ENCODE results near the gene SEMA7A.
"Not testable (repeated sequence)": the region's sequence is repeated elsewhere in the genome, so short reads cannot be mapped to it uniquely, and the experiment has no call there.

The SEMA7A gene

DNA sequence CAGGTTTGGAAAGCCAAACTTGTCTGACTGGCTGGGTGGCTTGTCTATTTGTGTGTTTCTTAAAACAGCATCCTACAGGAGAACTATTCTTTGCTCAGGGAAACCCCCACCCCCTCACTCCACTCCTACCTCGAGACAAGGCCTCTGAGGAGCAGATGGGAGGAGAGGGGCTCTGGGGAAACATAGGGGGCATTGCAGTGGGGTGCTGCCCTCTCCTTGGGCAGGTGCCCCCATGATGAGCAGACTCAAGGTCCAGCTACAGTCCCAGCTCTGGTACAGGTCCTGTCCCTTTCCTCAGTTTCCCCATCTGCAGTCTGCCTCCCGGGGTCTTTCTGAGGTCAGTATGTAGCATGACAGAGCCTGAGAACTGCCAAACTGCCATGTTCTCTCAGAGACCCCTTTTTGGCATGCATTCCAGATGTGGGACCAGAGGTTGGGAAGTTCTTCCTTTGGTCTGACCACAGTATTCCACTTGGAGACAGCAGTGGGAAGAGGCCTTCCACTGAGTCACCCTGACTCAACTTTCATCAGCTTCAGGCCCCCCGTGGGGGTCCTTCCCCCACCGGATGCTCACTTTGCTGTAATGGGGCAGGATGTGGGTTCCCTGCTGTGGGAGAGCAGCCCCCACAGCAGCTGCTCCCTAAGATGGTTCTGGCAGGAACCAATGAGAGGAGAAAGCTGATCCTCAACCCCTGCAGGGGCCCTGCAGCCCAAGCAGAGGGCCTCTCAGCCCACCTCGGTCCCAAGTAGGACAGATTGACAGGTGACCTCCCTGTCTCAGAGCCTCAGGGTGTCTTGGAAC is 34.0 kb downstream of the SEMA7A start:
- no peak for DNase-seq (ENCODE audit: low read depth)

DNA sequence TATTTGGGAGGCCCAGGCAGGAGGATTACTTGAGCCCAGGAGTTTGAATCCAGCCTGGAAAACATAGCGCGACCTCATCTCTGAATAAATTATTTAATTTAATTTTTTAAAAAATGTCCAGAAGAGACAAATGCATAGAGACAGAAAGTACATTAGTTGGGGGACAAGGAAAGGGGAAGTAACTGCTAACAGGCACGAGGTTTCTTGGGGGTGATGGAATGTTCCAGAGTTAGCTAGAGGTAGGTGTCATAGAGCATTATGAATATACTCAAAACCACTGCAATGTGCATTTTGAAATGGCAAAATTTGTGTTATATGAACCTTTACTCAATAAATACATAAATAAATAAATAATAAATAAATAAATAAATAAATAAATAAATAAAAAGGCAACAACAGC is 34.7 kb downstream of the SEMA7A start:
- no peak for DNase-seq (ENCODE audit: low read depth)

DNA sequence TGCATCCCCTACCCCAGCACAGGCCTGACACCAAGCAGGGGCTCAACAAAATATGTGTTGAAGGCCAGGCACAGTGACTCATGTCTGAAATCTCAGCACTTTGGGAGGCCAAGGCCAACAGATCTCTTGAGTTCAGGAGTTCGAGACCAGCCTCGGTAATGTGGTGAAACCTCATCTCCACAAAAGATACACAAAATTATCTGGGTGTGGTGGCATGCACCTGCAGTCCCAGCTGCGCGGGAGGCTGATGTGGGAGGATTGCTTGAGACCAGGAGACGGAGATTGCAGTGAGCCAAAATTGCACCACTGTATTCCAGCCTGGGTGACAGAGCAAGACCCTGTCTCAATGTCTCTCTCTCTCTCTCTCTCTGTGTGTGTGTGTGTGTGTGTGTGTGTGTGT is 35.6 kb downstream of the SEMA7A start:
- no peak for DNase-seq (ENCODE audit: low read depth)

DNA sequence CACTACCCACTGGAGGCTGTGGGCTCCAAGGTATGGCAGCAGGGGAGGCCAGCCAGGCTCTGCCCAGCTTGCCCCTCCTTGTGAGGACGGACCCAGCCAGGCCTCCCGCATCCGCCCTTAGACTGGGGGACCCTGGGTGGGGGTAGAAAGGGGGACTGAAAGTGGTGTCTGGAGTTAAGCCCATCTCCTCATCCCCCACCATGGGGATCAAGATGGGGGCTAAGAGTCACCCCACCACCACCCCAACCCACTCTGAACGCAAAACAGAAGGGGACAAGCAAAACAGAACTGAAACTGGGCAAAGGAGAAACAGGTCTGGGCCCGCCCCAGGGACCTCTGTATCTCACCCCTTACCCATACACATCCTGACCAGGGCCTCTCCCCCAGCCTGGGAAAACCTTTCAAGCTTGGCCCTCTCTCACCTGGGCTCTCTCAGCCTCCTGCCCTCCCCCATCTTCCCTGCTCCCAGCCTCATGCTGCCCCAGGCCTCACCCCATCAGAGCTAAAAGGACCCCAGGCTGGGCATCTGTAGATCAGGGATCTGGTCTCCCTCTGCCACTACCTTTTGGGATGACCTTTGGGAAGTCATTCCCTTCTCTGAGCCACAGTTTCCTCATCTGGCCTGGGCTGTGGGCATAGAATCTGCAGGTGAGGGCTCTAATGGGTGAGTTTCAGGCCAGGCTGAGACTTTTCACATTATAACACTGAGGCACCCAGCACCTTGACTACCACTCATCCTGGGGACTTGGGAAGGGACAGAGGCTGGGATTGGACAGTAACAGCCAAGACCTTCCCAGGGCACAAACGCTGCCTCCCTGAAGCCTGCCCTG is 36.3 kb downstream of the SEMA7A start:
- DNase-seq (ENCODE audit: low read depth), result no peak

DNA sequence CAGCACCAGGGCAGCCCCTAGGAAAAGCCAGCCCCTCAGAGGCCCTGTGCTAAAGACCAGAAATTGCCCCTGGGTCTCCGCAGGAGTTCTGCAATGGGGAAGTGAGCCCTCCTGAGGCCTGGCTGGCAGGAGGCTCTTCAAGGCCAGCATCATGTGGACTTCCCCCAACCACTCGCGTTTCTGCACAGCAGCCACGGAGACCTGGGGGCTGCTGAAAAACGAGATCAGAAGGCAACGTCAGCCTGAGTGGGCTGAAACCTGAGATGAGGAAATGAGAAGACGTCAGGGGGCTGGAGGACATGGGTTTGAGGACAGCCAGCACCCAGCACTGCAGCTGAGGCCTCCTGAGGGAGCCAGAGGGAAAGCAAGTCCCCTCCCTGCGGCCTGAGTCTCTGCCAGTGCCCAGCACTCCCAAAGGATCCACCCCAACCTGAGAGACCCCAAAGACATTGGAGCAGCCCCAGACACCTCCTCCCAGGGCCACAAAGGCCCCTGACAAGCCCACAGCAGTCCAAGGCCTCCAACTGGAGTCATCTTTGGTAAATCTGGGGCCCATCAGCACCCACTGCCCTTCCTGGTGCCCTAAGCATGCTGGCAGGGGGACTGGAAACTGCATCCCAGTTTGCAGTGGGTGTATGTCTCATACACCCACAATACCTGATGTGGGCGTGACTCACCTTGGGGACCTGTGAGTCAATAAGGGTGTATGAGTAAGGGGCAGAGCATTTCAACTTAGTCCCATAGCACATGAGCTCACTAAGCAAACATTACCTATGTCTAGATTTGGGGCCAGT is 37.1 kb downstream of the SEMA7A start:
- peak; percentile 93 for DNase-seq (ENCODE audit: low read depth)

DNA sequence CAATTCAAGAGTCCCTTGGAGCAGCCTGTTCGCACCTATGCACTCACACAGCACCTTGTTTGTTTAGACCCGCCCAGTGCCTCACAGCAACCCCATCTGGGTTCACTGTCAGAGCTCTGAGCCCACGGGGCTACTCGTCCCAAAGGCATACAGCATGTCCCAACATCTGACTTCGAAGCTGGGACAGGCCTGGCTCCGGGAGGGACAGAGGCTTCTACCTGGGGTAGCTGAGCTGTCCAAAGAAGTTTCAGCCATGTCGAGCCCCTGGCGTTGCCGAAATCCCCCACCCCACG is 37.7 kb downstream of the SEMA7A start:
- DNase-seq (ENCODE audit: low read depth), result no peak

DNA sequence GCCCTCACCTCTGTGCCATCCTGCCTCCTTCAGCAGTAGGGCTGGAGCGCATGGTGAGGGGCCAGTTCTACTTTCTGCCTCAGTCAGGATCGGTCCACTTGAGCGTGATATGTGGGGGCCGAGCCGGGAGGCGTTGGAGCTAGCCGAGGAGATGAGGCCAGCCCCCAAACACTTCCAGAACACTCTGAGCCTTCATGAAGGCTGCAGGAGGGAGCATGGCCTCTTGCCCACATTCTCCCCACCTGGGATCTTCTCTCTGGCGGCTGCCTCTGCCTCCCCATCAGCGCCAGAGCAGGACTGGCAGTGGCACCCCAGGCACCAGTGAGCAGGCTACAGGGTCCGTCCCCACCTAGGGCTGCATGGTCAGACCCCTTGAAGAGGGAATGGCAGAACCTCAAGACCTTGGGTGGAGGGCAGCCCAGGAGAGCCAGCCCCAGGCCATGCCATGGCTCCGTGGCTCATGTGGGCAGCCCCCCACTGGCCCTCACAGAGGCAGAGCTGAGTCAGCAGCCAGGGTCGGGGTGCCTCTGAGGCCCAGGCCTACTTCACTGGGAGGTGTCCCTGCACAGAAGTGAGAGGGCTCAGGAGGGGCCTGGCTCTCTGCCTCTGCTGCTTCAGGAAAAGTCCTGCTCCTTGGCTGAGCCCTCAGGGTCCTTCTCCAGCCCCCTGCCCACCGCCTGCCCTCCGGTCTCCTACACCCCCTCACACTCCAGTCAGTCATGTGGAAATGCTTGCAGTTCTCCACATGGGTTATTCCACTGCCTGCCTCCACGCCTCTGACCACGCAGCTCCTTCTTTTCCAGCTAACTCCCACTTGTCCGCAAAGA is 38.2 kb downstream of the SEMA7A start:
- DNase-seq (ENCODE audit: low read depth), result no peak

DNA sequence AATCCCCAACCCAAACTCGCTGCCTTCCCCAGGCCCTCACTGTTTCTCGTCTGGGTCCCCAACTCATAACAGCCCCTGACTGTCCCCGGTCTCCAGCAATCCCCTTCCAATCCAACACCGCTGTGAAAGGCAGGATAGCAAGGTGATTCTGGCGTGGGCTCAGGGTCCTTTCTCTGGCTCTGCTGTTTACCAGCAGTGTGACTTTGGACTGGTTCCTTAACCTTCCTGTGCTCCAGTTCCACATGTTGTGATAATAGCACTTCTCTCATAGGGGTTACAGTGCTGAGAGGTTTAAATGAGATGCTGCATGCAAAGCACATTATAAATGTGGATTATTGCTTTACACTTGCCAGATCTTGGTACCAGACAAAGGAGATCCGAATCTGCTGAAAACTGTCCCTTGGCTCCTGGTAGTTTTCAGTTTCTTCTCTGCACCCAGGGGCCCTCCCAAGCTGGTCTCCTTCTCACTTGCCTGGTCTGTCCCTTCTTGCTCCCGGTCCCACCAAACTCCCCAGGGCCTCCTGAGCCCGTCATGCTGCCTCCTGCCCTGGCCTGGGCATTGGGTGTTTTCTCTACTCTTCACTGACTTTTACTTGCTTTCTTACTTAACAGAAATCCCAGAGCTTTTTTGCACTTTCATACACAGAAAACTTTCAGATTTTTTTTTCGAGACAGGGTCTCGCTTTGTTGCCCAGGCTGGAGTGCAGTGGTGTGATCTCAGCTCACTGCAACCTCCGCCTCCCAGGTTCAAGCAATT is 39.5 kb downstream of the SEMA7A start:
- DNase-seq (ENCODE audit: low read depth), result no peak

DNA sequence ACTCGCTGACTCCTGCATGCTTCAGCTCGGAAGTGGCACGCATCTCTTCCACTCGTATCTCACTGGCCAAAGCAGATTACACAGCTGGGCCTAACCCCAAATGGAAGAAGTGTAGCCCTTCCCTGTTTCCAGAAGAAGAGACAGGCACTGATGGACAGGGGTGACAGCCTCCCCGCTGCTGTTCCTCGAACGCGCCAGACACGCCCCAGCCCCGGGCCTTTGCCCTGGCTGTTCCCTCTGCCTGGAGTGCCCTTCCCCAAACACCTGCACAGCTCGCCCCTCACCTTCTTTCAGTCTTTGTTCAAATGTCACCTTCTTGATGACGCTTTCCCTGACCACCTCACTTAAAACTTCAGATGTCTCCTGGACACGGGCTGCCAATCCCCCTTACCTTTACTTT is 40.3 kb downstream of the SEMA7A start:
- DNase-seq (ENCODE audit: low read depth), result no peak

DNA sequence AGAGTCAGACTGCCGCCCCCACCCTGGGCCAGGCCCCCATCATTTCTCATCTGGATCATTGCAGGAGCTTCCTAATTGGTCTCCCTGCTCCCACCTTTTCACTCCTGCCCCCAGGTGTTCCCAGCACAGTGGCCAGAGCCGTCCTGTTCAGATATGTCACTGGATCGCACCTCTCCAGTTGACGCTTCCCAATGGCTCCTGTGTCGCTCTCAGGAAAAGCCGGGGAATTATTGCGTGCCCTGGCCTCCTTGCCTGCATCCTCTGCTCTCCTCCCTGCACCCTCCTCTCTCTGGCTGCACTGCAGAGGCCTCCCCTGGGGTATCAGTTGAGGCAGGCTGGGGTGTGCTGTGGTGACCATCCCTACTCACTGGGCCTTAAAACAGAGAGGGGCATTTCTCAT is 40.9 kb downstream of the SEMA7A start:
- no peak for DNase-seq (ENCODE audit: low read depth)

DNA sequence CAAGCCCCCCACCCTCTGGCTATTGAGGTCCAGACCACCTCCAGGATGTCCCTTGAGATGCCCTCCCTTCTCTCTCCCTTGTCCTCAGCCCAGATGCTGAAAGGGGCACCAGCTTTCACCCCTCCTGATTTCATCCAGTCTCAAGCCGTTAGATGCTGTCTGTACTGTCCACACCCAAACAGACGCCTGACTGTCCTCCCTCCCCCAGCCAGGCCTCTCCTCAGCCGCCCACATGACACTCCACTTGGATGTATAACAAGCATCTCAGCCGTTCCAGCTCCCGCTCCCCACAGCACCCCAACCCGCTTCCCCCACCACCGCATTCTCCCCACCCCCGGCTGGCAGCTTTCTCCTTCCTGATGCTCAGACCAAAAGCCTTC is 41.3 kb downstream of the SEMA7A start:
- DNase-seq (ENCODE audit: low read depth), result no peak

DNA sequence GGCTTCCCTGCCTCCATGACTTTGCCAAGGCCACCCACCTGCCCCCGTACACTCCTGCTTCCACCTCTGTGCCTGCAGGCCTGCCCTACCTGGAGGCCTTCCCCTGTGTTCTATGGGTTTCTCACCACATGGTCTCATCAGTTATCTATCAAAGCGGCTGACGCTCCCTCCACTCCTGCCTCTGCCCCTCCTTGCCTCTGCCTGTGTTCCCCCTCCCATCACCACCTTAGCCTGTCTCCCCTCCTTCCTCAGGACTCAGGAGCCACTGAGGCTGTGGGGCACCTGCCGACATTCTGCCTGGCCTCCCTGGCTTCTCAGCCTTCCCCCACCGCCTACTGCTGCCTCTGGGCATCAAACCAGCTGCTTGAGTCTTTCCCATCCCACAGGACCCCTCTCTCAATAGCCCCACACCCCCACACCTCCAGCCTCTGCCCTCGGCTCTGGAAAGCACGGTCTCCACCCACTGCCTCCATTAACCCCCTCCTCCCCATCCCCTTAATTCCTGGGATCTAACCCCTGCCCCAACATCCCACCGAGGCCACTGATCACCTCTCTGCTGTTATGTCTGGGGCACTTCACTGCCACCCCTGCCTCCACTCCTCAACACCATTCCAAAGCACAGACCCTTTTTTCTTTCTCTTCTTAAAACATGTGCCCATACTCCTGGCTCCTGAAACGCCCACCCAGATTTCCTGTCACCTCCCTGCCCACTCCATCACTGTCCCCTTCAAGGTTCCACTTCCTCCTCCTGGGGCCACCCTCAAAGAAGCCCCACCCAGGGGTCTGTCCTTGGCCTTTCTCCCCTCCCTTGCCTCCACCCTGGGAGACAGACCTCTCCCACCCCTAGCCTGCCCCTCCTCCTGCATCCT is 41.9 kb downstream of the SEMA7A start:
- DNase-seq (ENCODE audit: low read depth), result no peak

DNA sequence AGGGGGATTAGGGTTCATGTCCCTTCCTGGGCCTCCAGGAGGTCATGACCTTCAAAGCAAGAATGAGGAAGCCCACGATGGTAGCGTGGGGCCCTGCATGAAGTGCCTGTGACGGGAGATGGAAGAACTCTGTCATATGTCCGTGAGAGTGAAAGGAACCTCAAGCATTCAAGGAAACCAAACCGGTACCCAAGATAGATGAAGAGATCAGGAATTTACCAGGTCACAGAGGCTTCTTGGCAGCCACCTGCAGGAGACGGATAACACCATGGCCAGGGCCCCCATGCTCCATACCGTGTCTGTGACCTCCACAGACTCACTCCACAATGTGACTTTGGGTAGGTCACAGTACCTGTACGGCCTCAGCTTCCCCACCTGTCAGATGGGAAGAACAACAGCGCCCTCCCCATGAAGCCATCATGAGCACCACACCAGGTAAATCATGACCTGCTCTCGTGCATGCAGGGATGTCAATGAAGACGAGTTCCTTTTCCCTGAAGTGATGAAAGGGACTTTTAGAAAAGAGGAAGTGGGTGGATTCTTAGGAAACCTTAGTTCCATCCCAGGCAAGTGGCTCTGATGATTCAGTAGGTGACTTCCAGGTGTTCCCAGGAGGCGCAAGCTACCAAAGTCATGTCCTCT is 43.0 kb downstream of the SEMA7A start:
- DNase-seq (ENCODE audit: low read depth), result no peak

DNA sequence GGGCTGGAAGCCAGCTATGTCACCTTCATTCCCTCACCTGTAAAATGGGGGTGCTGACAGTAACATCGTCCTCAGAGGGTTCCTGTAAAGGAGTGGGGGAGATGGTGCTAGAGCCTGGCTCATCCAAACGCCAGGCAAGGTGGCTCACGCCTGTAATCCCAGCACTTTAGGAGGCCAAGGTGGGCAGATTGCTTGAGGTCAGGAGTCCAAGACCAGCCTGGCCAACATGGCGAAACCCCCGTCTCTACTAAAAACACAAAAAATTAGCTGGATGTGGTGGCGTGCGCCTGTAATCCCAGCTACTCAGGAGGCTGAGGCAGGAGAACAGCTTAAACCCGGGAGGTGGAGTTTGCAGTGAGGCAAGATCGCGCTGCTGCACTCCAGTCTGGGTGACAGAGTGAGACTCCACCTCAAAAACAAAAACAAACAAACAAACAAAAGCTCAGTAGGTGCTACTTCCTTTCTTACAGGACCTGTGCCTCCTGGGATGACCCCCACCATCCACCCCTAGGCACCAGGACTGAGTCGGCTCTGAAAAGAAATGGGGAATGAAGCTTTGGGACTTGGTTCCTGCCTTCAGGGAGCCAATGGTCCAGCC is 43.6 kb downstream of the SEMA7A start:
- not testable (repeated sequence) for DNase-seq (ENCODE audit: low read depth)

DNA sequence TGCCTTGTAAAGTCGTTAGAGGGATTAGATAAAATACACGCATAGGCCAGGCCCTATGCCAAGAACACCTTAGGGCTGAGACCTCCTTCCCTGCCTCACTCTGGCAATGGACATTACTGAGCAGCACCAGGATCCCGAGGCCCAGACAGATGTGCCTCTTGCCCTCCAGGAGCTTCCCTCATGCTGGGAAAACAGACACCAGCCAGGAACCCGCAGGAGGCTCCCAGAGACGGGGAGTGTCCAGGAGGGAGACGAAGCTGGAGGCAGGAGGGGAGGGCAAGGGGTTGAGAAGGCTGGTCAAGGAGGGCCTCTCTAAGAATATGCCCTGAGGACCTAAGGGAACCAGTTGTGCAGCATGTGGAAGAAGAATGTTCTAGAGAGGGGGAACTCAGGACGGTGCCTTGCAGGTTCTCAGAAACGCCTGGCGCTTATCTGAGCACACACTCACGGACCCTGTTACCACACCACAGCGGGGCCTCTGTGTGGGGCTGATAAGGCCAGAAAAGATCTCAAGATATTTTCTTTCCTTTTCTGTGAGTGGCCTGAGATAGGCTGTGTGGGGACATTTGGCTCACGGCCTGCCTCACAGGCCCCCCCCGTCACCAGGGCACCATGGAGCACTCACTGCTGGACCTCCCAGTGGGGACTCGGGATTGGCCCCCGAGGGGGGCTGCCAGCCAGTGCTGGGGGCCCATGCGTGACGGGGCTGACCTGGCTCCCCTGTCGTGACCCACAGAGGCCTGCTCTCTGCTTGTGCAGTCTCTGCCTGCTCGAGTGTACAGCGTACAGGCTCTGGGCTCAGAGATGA is 44.3 kb downstream of the SEMA7A start:
- no peak for DNase-seq (ENCODE audit: low read depth)

DNA sequence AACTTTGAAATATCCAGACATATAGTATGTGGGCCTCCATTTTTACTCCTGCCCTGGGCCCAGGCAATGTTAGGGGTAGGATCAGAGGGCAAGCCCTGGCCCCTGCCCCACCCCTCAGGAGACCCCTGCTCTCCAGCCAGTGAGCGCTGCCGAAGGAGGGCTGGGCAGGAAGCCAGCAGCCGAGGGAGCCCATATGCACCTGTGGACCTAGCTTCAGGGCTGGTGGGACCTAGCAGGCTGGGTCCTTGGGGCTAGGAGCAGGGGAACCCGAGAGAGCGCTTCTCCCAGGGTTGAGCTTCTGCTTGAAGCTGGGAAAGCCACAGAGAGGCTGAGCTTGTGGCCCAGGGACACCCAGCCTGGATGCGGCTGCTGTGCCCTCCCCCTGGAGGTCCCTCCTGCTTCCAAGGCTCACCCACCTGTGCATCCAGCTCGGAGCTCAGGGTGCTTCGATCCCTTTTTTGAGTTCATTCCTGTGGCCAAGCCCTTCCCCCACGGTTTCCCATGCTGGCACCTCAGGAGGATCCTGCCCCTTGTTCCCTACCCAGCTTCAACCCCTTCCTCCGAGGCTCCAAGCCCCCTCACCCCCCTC is 45.3 kb downstream of the SEMA7A start:
- DNase-seq (ENCODE audit: low read depth), result no peak

DNA sequence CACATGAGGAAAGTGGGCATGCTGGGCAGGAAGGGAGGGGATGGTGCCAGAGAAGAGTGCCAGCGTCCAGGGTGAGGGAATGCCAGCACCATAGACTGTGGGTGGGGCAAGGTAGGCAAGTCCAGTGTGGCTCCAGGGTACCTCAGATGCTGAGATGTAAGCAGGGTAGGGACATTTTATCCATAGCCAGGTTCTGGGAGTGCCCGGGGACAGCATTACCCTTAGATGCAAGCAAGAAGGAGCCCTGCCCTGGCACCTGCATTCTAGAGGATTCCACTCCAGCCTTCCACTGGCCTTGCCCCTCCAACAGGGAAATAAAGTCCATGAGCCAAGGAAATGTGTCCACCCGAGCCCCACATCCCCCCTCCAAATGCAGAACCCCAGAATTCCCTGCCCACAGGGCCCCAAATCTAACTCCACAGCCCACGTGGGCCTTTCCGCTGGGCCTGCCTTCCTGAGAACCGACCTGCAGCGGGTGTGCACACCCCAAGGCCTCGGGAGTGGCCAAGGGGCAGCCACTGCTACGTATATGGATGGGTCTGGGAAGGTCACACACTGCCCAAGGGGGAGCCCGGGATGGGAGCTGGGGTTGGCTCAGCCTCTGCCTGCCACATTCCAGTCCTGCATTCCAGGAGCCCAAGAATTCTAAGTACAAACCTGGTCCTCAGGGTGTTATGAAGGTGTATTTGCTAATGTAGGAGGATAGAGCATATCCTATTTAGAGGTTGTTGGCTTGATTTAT is 46.0 kb downstream of the SEMA7A start:
- no peak for DNase-seq (ENCODE audit: low read depth)

All from HS-27A (cell line).